HG02678 (cell line): ENCODE results near the gene GOLT1B.

ENCODE experiments used
- ATAC-seq: cut with Tn5 transposase; IDR thresholded peaks from one replicate; pipeline ENCODE4 v1.9.1; 2021; ENCODE audit warnings: mild to moderate bottlenecking, moderate library complexity; ENCODE audit not compliant: unreplicated experiment

GOLT1B gene

DNA sequence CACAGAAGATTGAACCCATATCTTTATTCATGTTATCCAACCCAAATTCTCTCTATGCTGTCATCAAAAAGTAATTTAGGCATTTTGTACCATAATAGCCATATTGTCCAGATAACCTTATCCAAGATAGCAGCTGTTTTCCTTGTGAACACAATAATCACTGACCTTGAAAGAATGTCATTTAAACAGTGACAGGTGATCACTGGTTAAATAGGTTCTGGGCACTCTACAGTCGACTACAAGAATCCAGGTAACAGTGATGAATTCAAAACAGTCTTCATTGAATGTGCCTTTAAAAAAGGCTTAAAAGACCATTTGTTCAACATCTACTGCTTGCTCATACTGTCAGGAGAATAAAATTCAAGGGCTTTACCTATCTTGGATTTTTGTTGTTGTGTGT is 20.0 kb downstream of the GOLT1B start:
- no peak for ATAC-seq

DNA sequence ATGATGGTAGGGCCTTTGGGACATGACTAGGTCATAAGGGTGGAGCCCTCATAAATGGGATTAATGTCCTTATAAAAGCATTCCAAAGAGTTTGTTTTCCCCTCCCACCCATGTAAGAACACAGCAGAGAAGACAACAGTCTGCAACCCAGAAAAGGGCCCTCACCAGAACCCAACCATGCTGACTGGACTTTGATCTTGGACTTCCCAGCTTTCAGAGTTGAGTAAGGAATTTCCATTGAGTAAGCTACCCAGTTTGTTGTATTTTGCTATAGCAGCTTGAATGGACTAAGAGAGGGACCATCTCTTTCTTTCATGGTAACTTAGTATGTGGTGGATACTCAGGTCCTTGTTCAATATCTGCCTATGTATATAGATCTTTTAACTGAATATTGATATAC is 21.6 kb downstream of the GOLT1B start:
- ATAC-seq: no peak

DNA sequence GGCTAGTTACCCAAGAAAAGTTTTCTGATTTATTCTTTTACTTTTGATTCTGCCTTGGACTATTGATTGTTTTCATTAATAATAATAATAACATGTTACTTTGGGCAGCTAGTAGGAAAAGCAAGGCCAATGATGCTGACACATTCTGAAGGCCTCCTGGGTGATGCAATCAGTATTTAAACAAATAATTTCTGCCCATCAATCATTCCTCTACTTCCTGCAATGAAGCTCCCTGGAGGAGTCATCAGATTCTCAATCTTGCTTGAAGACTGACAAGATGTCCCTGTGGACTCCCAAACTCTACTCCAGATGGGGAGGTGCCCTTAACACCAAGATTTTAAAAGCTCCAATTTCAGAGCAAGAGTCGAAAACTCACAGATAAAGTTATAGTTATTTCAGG is 24.5 kb downstream of the GOLT1B start, which contains the start of gene SPX:
Gene SPX, plus strand, starts transcription at position 244 of the 400 bp plus-strand sequence. CDS start 177 bp downstream, outside the sequence.
- ATAC-seq: no peak

- no peak for ATAC-seq
These were observed 25.2 kb downstream of the GOLT1B start for GRCh38 chr12:21526721-21527345.

DNA sequence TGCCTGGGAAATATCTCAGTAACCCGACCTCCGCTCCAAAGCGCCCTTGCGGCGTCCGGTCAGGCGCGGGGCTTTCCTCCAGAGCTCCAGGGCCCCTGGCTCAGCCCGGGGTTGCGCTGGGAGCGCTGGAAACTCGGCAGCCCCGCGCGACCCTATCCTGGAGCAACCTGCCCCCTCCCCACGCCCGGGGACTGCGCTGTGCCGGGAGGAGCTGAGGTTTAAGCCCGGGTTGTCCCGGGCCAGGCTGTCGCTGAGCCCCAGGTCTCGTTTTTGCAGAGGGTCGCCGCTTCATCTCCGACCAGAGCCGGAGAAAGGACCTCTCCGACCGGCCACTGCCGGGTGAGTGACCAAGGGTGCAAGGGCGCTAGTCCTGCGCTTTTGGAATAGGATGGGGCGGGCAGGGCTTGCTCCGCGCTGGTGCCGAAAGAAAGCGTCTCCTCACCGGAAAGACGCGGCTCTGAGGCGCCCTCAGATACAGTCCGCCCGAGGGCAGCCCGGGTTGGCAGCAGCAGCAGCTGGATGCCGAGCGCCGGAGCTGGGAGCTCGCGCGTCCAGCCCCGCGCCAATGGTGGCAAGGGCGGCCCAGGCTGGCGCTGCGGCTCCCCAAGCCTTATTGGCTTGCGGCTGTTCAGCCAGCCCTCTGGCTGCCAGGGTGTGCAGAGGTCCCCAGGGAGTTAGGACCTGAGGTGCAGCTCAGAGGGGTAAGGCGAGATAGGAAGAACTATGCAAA is 26.0 kb downstream of the GOLT1B start:
- ATAC-seq: peak; percentile 96

DNA sequence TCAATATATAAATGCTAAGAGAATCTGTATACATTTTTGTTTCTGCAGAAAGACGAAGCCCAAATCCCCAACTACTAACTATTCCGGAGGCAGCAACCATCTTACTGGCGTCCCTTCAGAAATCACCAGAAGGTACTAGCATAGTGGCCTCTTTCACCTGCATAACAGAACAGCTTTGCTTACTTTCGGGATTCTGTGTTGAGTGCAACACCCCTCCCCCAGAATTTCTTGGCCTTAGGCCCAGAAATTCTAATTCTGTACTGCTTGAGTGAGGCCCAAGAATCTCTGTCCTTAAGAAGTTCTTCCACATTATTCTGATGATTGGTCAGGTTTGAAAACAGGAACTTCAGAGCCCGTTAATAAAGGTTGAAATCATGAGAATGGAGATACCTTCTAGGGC is 27.4 kb downstream of the GOLT1B start:
- no peak for ATAC-seq

DNA sequence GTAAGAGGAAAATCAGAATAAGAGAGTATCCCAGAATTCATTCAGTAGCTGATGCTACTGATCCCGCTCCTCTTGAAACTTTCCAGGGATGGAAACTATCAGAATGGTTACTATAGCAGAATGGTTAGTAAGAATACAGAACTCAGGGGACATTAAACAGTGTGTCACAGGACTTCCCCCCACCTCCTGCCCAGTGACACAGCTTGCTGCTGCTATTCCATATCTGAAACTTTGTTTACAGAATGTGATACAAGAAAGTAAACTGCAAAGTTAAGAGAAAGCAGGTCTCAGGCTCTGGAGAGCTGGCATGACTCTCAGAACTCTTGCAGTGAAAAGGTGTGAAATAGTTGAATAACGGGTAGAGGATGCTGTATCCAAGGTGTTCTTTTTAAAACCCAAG is 27.9 kb downstream of the GOLT1B start:
- ATAC-seq: no peak

- no peak for ATAC-seq
These were observed 36.6 kb downstream of the GOLT1B start for GRCh38 chr12:21538061-21538653.

DNA sequence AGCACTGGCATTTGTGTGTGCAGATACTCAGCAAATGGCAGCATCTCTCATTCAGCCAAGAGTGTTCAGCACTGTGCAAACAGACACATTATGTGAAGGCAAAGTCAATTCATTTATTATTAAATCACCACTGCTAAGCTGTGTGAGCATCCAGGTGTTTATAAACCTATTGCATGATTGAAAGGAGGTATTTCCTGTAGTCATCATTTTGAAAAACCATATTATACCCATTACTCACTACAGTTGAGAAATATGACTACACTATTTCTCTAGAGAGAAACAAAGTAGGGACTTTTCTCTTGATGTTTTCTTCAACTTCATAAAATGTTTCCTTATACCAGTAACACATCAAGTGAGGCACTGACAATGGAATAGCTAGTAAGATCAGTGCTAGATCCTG is 38.2 kb downstream of the GOLT1B start:
- ATAC-seq: no peak

- no peak for ATAC-seq
These were observed 40.2 kb downstream of the GOLT1B start for GRCh38 chr12:21541773-21542172.

DNA sequence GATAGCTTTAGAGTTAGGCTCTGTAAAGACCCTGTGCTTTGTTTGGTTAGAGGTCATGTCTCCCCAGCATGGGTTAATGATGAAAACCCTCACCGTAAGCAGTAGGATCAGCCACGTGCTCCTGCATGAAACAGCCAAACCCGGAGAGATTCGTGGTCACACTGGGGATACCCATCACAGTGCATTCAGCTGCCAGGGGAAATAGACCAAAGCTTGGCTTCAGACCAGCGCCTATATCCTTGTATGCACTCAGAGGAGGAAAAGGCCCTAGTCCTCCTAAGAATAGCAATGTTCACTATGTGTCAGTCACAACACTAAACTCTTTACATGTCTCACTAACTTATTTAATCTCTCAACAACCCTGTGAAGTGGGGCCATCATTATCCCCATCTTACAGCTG is 40.8 kb downstream of the GOLT1B start:
- no peak for ATAC-seq

DNA sequence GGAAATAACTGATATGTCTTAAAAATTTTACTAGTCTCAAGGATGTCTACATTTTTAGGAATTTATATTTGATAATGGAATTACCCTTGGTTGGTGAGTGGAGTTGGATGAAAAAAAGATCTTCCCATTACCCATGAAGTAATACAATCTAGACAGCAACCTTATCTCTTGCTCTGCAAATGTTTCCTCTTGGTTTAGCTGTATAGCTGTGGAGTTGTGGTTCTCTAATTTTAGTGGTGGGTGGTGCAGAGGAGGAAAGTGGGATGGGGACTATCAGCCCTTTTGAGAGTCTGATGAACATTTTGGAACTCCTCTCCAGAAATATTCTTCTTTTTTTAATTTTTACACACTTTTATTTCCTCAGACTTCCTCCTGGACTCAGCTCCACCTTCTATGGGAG is 41.6 kb downstream of the GOLT1B start:
- no peak for ATAC-seq

- ATAC-seq: no peak
These were observed 44.0 kb downstream of the GOLT1B start for GRCh38 chr12:21545557-21545956.

DNA sequence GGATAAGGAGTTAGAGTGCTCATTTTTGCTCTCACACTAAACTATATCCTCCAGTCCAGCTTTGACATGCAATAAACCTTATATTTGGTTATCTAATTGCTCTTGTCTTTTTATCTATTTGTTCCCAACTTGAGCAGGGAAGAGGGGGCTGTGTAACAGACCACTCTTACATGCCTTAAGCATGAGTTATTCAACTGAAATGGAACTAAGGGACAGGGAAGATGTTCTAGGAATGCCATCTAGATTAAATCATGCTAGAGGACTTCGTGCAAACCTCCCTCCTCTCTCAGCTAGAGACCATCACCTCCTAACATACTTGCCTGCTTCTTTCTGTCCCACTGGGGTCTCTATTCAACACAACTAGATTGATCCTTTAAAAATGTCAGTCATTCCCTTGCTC is 45.1 kb downstream of the GOLT1B start:
- ATAC-seq: no peak

- no peak for ATAC-seq
These were observed 45.8 kb downstream of the GOLT1B start for GRCh38 chr12:21547437-21547836.

DNA sequence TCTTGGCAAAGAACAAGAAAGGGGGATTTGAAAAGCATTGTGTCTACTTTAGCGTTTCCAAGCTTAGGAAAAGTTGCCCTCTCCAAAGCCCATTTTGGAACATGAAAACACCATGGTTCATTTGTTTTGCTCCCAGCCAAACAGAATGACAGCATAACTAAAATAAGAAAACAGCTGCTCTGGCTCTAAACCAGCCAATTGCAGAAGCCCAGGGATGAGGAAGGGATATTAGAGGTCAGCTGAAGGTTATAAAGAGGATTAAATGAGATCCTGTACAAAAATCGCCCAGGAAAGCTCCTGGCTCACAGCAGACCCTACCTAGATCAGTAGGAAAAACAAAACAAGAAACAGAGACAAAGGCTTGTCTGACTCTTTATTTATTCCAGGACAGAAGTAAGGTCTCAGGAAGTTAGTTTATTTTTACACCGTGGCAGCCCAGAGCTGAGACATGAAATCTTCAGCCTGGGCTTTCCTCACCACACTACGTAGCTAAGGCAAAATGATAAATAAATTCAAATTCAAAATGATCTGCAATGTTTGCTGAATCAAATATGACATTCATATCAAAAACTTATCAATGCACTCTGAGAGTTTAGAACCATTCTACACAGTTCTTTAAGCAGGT is 50.4 kb downstream of the GOLT1B start:
- ATAC-seq: no peak

DNA sequence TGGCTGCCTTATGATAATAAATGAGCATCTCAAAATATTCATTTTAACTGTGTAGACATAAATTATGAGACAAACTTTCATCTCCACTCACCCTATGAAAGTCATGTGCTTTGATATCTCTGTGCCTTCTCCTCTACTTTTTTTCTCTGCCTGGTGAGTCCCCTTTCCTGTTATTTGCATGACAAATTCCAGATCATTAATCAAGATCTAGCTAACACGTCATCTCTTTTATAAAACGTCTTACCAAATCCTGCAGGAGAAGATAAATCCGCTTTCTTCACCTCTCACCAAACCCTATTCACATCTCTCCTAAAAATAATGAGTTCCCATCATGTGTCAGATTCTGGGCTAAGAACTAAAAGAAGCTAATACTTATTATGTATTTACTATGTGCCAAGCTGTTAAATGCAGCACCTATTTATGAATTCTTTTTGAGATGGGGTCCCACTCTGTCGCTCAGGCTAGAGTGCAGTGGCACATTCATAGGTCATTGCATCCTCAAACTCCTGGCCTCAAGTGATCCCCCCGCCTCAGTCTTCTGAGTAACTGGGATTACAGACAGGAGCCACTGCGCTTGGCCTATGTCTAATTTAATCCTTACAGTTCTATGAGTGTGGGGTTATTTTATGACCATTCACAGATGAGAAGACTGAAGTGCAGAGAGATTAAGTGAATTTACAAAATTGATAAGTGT is 51.2 kb downstream of the GOLT1B start:
- ATAC-seq: no peak

DNA sequence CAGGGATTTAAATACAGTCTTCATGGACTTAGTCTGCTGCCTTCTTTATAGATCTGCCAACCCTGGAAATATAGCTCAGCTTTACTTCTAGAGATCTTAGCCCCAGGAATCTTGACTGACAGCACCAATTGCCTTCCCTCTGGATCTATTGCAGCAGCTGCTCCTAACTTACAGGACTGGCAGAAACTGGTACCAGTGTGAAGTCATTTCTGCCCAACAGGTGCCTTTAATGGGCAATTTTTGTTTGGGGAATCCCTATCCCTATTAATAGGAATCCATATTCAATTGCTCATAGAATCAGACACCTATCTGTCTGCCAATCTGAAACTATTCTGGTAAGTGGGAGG is 51.7 kb downstream of the GOLT1B start:
- no peak for ATAC-seq

GRCh38 chr12:21558100-21558679 is 56.6 kb downstream of the GOLT1B start:
- no peak for ATAC-seq

- ATAC-seq: no peak
These were observed 58.4 kb downstream of the GOLT1B start for GRCh38 chr12:21559855-21560569.
